ENCODE results near the gene UBE2J1. TPM values are rescaled to one million over a fixed set of nuclear protein-coding genes. Genes with fewer than 3 reads are reported as not detected.

Gene UBE2J1
- total and polyA plus RNA-seq, 12 donors, result 18.4 to 65.6 (median 37.9) TPM

DNA sequence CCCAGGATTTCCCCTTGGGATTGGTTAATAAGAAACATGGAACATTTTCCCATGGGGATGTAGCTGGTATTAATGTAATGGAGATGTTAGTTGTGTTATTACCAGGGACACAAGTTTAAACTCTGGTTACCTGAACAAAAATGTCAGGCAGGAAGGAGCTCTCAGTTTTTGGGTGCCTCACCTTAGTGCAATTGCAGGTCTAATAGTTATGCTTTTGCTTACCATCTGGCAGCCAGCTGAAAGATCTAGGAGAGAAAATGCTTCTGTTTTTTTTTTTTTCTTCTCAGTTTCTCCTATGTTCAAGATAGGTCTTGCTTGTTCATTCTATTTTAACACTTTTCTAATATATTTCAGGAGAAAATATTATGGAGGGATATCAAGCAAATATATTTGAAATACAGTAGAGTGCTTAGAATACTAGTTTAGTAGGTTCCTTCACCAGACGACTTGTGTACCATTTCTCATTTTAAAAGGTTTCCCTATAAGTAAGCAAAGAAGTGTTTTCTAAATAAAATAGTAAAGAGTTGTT lies 4.2 kb upstream of the UBE2J1 start:
- H3K4me1 ChIP-seq (replicated peaks in 1 of 2), result peaks cover 0 to 12% of the 10 kb centered on the region in 2 donors
- intact Hi-C loops (cut with DNase I), result no loop called here
- no peaks in the 10 kb centered on the region for H3K27me3 ChIP-seq
- no peaks in the 10 kb centered on the region for H3K9me3 ChIP-seq (replicated peaks in 1 of 3)
- TF ChIP-seq POLR2A (IDR thresholded peaks at IDR 0.05), result no peak
- H3K27ac ChIP-seq, result no peak overlapping the region
- no peak for DNase-seq
- no peak overlapping the region for H3K4me3 ChIP-seq
- WGBS, 4 donors, result 48 to 64% (median 57%) methylated on average over 1 of the region's 1 CpG
- H3K36me3 ChIP-seq (replicated peaks in 1 of 2), result no peaks in the 10 kb centered on the region

DNA sequence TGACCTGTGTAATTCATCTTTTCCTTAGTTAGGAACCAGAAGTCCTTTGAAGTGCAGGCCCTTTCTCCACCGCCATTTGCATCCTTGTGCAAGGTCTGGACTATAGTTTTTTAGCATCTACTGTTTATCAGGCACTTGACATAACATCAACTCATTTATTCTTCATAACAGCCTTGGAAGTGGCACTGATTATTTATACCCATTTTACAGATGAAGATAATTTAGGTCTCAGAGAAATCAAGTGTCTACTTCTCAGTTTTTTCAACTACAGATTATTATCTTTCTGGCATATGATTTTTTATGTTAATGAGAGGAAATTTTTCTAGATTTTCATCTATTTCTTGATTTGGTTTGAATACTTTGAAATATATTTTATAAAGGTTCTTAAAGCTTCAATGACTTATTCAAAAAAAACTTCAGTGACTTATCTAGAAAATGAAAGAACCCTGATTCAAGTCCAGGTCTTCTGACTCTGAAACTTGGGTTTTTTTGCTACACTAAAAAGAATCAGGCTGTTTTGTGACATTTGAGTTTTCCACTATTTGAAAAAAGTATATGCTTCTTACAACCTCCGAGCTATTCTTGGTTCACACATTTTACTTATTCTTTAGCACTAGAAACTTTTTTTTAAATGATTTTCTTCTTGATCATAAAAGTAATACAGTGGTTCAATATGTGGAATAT lies 3.1 kb upstream of the UBE2J1 start:
- DNase-seq, result no peak
- H3K36me3 ChIP-seq (replicated peaks in 1 of 2), result no peaks in the 10 kb centered on the region
- TF ChIP-seq POLR2A (IDR thresholded peaks at IDR 0.05), result no peak
- TF ChIP-seq, protein P1, sequence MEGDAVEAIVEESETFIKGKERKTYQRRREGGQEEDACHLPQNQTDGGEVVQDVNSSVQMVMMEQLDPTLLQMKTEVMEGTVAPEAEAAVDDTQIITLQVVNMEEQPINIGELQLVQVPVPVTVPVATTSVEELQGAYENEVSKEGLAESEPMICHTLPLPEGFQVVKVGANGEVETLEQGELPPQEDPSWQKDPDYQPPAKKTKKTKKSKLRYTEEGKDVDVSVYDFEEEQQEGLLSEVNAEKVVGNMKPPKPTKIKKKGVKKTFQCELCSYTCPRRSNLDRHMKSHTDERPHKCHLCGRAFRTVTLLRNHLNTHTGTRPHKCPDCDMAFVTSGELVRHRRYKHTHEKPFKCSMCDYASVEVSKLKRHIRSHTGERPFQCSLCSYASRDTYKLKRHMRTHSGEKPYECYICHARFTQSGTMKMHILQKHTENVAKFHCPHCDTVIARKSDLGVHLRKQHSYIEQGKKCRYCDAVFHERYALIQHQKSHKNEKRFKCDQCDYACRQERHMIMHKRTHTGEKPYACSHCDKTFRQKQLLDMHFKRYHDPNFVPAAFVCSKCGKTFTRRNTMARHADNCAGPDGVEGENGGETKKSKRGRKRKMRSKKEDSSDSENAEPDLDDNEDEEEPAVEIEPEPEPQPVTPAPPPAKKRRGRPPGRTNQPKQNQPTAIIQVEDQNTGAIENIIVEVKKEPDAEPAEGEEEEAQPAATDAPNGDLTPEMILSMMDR (IDR thresholded peaks at IDR 0.05), result no peak
- H3K9me3 ChIP-seq (replicated peaks in 1 of 3), result no peaks in the 10 kb centered on the region
- intact Hi-C loops (cut with DNase I), result no loop called here
- peaks cover 5 to 22% of the 10 kb centered on the region in 2 donors for H3K4me1 ChIP-seq (replicated peaks in 1 of 2)
- H3K27ac ChIP-seq, result no peak overlapping the region
- no peak overlapping the region for H3K4me3 ChIP-seq
- no peaks in the 10 kb centered on the region for H3K27me3 ChIP-seq
- whole genome bisulfite sequencing, 4 donors, result 81 to 90% (median 84%) methylated on average over 2 of the region's 2 CpGs

DNA sequence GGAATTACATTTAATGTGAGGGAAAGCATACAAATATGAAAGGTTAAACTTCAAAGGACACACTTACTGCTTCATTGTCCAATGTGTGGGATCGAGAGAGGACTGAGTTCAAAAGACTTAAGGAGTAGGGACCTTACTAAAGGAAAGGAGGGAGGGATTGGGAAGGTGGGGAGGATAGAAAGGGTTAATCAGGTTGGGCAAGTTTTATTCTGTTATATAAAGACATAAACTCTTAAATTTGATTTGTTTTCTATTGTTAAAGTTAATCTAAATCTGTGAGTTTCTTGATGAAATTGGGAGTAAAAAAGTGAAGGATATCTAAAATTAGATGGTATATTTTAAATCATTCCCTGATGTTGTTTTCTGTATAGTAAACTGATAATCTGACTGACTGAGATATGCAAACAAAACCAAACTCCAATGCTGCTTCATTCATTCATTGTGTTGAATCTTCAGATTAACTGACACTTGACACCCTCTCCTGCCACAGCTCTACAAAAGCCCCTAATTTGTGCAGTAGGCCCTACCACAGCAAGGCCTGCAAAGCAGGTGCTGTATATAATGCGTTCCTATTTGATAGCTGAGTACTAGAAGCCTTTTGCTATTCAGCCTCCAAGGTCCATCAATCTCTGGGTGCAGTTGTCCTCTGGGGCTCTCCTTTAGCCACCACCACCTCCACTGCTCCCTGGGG lies 1.3 kb upstream of the UBE2J1 start:
- 76 to 92% (median 86%) methylated on average over 2 of the region's 2 CpGs for WGBS, 4 donors
- no peak for DNase-seq
- Histone ChIP-seq H3K4me1 (replicated peaks in 1 of 2) (peaks cover 17 to 34% of the 10 kb centered on the region in 2 donors), H3K27ac (peak overlapping the region in 1 of 5 donors; percentile 96), H3K4me3 (no peak overlapping the region), H3K27me3 (no peaks in the 10 kb centered on the region), H3K36me3 (replicated peaks in 1 of 2) (no peaks in the 10 kb centered on the region), H3K9me3 (replicated peaks in 1 of 3) (no peaks in the 10 kb centered on the region)
- no peak for TF ChIP-seq POLR2A (IDR thresholded peaks at IDR 0.05)
- TF ChIP-seq, protein P1 (IDR thresholded peaks at IDR 0.05), result no peak
- intact Hi-C loops (cut with DNase I), result no loop called here

DNA sequence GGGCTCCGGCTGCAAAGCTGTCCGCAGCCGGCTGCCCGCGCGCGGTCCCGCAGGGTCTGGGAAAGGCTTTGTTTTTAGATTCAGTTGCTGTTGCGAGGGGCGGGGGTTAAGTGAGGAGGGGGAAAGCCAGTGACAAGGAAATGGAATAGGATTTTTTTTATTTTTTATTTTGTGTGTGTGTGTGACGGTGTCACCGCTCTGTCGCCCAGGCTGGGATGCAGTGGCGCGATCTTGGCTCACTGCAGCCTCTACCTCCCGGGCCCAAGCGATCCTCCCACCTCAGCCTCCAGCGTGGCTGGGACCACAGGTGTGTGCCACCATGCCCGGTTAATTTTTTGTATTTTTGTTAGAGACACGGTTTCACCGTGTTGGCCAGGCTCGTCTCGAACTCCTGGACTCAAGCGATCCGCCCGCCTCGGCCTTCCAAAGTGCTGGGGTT lies 615 bp upstream of the UBE2J1 start:
- peak in 1 of 7 donors; percentile 29 for DNase-seq
- Histone ChIP-seq H3K27ac (peak overlapping the region; percentile 91 to 98 (median 96)), H3K36me3 (replicated peaks in 1 of 2) (no peaks in the 10 kb centered on the region), H3K9me3 (replicated peaks in 1 of 3) (no peaks in the 10 kb centered on the region), H3K4me3 (peak overlapping the region in 3 of 4 donors; percentile 14 to 81 (median 58)), H3K27me3 (no peaks in the 10 kb centered on the region), H3K4me1 (replicated peaks in 1 of 2) (peaks cover 24 to 41% of the 10 kb centered on the region in 2 donors)
- TF ChIP-seq, protein P1 (IDR thresholded peaks at IDR 0.05), result no peak
- no peak for TF ChIP-seq POLR2A (IDR thresholded peaks at IDR 0.05)
- intact Hi-C loops (cut with DNase I), result no loop called here
- WGBS, 4 donors, result 41 to 64% (median 45%) methylated on average over 19 to 27 of the region's 27 CpGs

Measured in adrenal gland (tissue), 12 donors.